ENCODE results near the gene SETD3.

DNA sequence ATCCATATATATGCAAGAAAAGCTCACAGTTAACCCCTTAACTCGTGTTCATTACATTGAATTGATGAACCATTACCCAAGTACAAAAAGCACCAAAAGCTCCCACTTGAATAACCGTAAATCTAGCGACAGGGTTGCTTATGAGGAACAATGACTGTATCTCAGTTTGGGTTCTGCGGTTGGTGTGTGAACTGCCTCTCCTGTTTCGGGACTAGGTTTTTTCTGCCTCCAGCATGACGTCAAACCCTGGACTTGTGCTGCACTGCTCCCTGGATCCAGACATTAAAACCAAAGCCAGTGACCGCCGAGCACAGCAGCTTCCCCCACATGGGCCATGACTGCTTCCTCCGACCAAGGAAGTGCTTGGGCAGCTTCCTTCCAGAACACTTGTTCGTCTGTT is 77.7 kb downstream of the SETD3 start:
- TF ChIP-seq, protein P1, sequence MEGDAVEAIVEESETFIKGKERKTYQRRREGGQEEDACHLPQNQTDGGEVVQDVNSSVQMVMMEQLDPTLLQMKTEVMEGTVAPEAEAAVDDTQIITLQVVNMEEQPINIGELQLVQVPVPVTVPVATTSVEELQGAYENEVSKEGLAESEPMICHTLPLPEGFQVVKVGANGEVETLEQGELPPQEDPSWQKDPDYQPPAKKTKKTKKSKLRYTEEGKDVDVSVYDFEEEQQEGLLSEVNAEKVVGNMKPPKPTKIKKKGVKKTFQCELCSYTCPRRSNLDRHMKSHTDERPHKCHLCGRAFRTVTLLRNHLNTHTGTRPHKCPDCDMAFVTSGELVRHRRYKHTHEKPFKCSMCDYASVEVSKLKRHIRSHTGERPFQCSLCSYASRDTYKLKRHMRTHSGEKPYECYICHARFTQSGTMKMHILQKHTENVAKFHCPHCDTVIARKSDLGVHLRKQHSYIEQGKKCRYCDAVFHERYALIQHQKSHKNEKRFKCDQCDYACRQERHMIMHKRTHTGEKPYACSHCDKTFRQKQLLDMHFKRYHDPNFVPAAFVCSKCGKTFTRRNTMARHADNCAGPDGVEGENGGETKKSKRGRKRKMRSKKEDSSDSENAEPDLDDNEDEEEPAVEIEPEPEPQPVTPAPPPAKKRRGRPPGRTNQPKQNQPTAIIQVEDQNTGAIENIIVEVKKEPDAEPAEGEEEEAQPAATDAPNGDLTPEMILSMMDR (IDR thresholded peaks at IDR 0.05) = no peak
- TF ChIP-seq POLR2A (IDR thresholded peaks at IDR 0.05) = no peak
